ENCODE data around the gene C7orf25.

GRCh38 chr7:42878303-42878702, 33.6 kb downstream of the C7orf25 start:
- TF ChIP-seq CTCF (conservative IDR thresholded peaks at IDR 0.05) (no peak), ZFX (IDR thresholded peaks at IDR 0.05) (no peak)
